SU-DHL-6 (cell line): ENCODE data around the gene EYS.

ENCODE experiments used
- H2AFZ ChIP-seq: fragments of 200-600 bp; sonication (generic); 2 replicates; pipeline ENCODE4 v1.6.1; 2014; ENCODE audit warnings: low read depth, mild to moderate bottlenecking, moderate library complexity, mixed read lengths, antibody characterized with exemption, low read length; ENCODE audit not compliant: severe bottlenecking
- H3F3A ChIP-seq: fragments of 200-600 bp; shearing (Covaris generic); 2 replicates; pipeline ENCODE4 v1.6.0; 2016; ENCODE audit warnings: antibody characterized with exemption, mild to moderate bottlenecking; ENCODE audit not compliant: insufficient read depth
- H3K27ac ChIP-seq: fragments of 200-600 bp; sonication (generic); 2 replicates; pipeline ENCODE4 v1.5.1; 2016; ENCODE audit warnings: low read depth, mild to moderate bottlenecking, low read length, moderate library complexity, mixed read lengths
- H3K27me3 ChIP-seq: fragments of 200-600 bp; sonication (generic), shearing (Covaris generic); 2 replicates; pipeline ENCODE4 v1.6.0; 2014; ENCODE audit warnings: mild to moderate bottlenecking, low read length
- H3K36me3 ChIP-seq: fragments of 200-600 bp; sonication (generic); 2 replicates; pipeline ENCODE4 v1.6.1; 2014; ENCODE audit warnings: mild to moderate bottlenecking, low read length, mixed read lengths
- H3K4me2 ChIP-seq: fragments of 300-600, 200-600 bp; shearing (Covaris generic), sonication (generic); 2 replicates; pipeline ENCODE4 v1.6.0; 2014; ENCODE audit warnings: low read length, low read depth, mild to moderate bottlenecking; ENCODE audit not compliant: poor library complexity, severe bottlenecking
- H3K4me3 ChIP-seq: fragments of 200-600 bp; sonication (generic); 2 replicates; pipeline ENCODE4 v1.5.1; 2014; ENCODE audit warnings: antibody characterized with exemption, low read length, mild to moderate bottlenecking, mixed read lengths; ENCODE audit not compliant: insufficient read depth, poor library complexity, severe bottlenecking
- H3K79me2 ChIP-seq: fragments of 200-600 bp; sonication (generic); 2 replicates; pipeline ENCODE4 v1.6.1; 2014; ENCODE audit warnings: mild to moderate bottlenecking, low read length, moderate library complexity; ENCODE audit not compliant: insufficient read depth
- H3K9ac ChIP-seq: fragments of 200-600 bp; sonication (generic); 2 replicates; pipeline ENCODE4 v1.7.0; 2014; ENCODE audit warnings: mild to moderate bottlenecking, low read length
- H3K9me2 ChIP-seq: fragments of 200-600 bp; sonication (generic); replicated peaks from 2 replicates; pipeline ENCODE4 v1.6.1; 2014; ENCODE audit warnings: low read length; ENCODE audit not compliant: insufficient read depth
- H3K9me3 ChIP-seq: fragments of 200-600 bp; sonication (generic); 2 replicates; pipeline ENCODE4 v1.6.1; 2014; ENCODE audit warnings: low read length, mixed read lengths; ENCODE audit not compliant: insufficient read depth
- H4K20me1 ChIP-seq: fragments of 200-600 bp; sonication (generic); 2 replicates; pipeline ENCODE4 v1.6.1; 2014; ENCODE audit warnings: low read depth, mild to moderate bottlenecking, antibody characterized with exemption, low read length, moderate library complexity, mixed read lengths
- EZH2phosphoT487 ChIP-seq: fragments of 200-600 bp; sonication (generic), shearing (Covaris generic); conservative IDR thresholded peaks from 2 replicates; pipeline ENCODE4 v1.6.1; 2018; ENCODE audit warnings: mild to moderate bottlenecking, antibody characterized with exemption, low read length, moderate library complexity, mixed read lengths
- TF ChIP-seq, protein P1 (sequence below): fragments of 200-600 bp; sonication (generic); IDR thresholded peaks from one replicate; pipeline ENCODE4 v1.5.1; 2017; ENCODE audit warnings: antibody characterized with exemption, mild to moderate bottlenecking, low read length, moderate library complexity; ENCODE audit not compliant: insufficient read depth, poor library complexity, severe bottlenecking

EYS gene

DNA sequence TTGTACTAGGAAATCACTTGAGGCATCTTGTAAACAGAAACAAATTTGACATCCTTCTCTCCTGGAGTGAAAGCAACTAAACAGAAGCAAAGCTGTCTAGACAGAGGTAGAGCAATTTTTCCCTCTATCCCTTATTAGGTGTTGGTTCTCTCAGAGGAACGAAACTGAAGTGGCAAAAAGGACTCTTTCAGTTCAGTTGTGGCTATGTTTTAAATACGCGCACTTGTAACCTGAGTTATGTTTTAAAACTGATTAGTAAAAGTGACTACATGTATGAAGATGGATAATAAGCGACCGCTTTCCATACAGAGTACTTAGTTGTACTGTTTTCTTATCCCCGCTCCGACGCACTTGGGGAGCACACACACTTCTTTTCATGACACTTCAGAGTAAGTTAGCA, 1520.4 kb downstream of the EYS start:
- Histone ChIP-seq H3K9ac (no peak overlapping the region), H3F3A (no peaks in the 10 kb centered on the region), H3K79me2 (no peaks in the 10 kb centered on the region), H2AFZ (no peak overlapping the region), H4K20me1 (no peaks in the 10 kb centered on the region), H3K27me3 (no peaks in the 10 kb centered on the region), H3K9me2 (no peaks in the 10 kb centered on the region), H3K4me2 (no peak overlapping the region), H3K4me3 (no peak overlapping the region), H3K9me3 (no peaks in the 10 kb centered on the region), H3K36me3 (no peaks in the 10 kb centered on the region), H3K27ac (no peak overlapping the region)
- no peak for TF ChIP-seq EZH2phosphoT487
- TF ChIP-seq, protein P1, sequence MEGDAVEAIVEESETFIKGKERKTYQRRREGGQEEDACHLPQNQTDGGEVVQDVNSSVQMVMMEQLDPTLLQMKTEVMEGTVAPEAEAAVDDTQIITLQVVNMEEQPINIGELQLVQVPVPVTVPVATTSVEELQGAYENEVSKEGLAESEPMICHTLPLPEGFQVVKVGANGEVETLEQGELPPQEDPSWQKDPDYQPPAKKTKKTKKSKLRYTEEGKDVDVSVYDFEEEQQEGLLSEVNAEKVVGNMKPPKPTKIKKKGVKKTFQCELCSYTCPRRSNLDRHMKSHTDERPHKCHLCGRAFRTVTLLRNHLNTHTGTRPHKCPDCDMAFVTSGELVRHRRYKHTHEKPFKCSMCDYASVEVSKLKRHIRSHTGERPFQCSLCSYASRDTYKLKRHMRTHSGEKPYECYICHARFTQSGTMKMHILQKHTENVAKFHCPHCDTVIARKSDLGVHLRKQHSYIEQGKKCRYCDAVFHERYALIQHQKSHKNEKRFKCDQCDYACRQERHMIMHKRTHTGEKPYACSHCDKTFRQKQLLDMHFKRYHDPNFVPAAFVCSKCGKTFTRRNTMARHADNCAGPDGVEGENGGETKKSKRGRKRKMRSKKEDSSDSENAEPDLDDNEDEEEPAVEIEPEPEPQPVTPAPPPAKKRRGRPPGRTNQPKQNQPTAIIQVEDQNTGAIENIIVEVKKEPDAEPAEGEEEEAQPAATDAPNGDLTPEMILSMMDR, result no peak

DNA sequence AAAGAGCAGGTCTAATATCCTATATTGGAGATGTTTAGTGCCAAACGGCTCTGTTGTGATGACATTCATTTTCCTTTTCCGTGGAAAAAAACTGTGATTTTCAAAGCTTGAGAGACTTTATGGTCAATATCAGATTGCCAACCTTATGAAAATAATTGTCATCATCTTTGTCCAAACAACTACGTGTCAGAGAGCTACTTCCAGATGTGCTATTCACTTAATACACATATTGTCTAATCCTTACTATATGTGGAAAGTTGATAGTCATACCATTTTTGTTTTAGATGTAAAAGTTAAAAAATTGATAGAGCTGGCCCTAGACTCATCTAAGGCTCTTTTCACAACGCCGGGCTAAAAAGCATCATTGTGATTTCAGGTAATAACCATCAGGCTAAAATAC, 1521.4 kb downstream of the EYS start:
- H3K4me3 ChIP-seq, result no peak overlapping the region
- TF ChIP-seq EZH2phosphoT487, result no peak
- TF ChIP-seq, protein P1, result no peak
- H2AFZ ChIP-seq, result no peak overlapping the region

DNA sequence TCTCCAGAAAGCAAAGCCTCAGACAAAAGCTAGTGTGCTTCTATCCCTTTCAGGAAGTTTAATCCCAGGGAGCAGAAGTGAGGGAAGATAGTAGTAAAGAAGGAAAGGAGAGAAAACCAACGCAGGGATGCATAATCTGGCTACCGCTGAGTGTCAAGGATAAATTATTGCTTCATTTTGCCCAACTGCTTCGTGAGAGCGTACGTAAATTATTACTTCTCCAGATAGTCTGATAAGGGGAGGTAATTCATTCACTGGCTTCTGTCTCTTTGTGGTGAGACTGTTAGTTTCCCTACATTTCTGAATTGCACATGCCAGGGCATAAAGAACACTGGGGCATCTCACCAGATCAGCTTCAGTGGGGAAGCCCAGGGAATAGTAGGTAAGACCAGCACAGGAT, 1531.7 kb downstream of the EYS start:
- Histone ChIP-seq H3K27me3 (no peaks in the 10 kb centered on the region), H3K9me2 (no peaks in the 10 kb centered on the region), H3K79me2 (no peaks in the 10 kb centered on the region), H3K9me3 (no peaks in the 10 kb centered on the region), H3F3A (no peaks in the 10 kb centered on the region), H3K36me3 (no peaks in the 10 kb centered on the region), H2AFZ (no peak overlapping the region), H3K4me2 (no peak overlapping the region), H3K4me3 (no peak overlapping the region), H3K27ac (no peak overlapping the region), H4K20me1 (no peaks in the 10 kb centered on the region), H3K9ac (no peak overlapping the region)
- TF ChIP-seq EZH2phosphoT487, result no peak
- TF ChIP-seq, protein P1, result no peak

More for the DNA sequence above, 1521.4 kb downstream of the EYS start:
- no peaks in the 10 kb centered on the region for H3K79me2 ChIP-seq
- H3K9ac ChIP-seq, result no peak overlapping the region
- H3K9me3 ChIP-seq, result no peaks in the 10 kb centered on the region
- H3F3A ChIP-seq, result no peaks in the 10 kb centered on the region
- no peak overlapping the region for H3K4me2 ChIP-seq
- no peaks in the 10 kb centered on the region for H3K27me3 ChIP-seq
- H3K27ac ChIP-seq, result no peak overlapping the region
- no peaks in the 10 kb centered on the region for H3K36me3 ChIP-seq
- no peaks in the 10 kb centered on the region for H4K20me1 ChIP-seq
- H3K9me2 ChIP-seq, result no peaks in the 10 kb centered on the region

DNA sequence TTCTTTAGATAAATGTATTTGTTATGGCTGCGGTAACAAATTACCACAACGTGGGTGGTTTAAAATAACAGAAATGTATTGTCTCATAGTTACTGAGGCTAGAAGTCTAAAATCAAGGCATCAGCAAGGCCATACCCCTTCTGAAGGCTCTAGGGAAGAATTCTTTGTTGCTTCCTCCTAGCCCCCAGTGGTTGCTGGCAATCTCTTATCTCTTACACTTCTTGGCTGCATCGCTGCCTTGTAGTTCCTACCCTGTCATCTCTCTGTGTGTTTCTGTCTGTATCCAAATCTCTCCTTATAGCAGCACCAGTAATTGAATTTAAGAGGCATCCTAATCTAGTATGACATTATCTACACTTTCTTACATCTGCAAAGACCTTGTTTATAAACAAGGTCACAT, 1536.7 kb downstream of the EYS start:
- no peak for TF ChIP-seq EZH2phosphoT487
- TF ChIP-seq, protein P1, result no peak
- Histone ChIP-seq H3K27me3 (no peaks in the 10 kb centered on the region), H3K9ac (no peak overlapping the region), H3K4me3 (no peak overlapping the region), H4K20me1 (no peaks in the 10 kb centered on the region), H2AFZ (no peak overlapping the region), H3K36me3 (no peaks in the 10 kb centered on the region), H3F3A (no peaks in the 10 kb centered on the region), H3K9me2 (no peaks in the 10 kb centered on the region), H3K4me2 (no peak overlapping the region), H3K27ac (no peak overlapping the region), H3K79me2 (no peaks in the 10 kb centered on the region), H3K9me3 (no peaks in the 10 kb centered on the region)
